Breast epithelium (tissue), 3 donors: Measurements from ENCODE around the gene ADGRA1.

ENCODE experiments used
- POLR2A ChIP-seq: fragments of 450-650 bp; IDR thresholded peaks from one replicate; pipeline ENCODE4 v1.6.1; 2016; ENCODE audit warnings: antibody characterized with exemption, mild to moderate bottlenecking, moderate library complexity
- TF ChIP-seq, protein P1 (sequence below), 3 donors: fragments of 450-650 bp; IDR thresholded peaks; one replicate each; pipeline ENCODE4 v1.5.1; 2016 to 2017; ENCODE audit warnings: antibody characterized with exemption in 3 of 3, mild to moderate bottlenecking in 3 of 3, moderate library complexity in 3 of 3

- TF ChIP-seq, protein P1, sequence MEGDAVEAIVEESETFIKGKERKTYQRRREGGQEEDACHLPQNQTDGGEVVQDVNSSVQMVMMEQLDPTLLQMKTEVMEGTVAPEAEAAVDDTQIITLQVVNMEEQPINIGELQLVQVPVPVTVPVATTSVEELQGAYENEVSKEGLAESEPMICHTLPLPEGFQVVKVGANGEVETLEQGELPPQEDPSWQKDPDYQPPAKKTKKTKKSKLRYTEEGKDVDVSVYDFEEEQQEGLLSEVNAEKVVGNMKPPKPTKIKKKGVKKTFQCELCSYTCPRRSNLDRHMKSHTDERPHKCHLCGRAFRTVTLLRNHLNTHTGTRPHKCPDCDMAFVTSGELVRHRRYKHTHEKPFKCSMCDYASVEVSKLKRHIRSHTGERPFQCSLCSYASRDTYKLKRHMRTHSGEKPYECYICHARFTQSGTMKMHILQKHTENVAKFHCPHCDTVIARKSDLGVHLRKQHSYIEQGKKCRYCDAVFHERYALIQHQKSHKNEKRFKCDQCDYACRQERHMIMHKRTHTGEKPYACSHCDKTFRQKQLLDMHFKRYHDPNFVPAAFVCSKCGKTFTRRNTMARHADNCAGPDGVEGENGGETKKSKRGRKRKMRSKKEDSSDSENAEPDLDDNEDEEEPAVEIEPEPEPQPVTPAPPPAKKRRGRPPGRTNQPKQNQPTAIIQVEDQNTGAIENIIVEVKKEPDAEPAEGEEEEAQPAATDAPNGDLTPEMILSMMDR (IDR thresholded peaks at IDR 0.05): no peak
- TF ChIP-seq POLR2A: no peak
These were observed 76.4 kb downstream of the ADGRA1 start for GRCh38 chr10:133163889-133164815.
